Measurements from ENCODE around the gene ANKRD37. TPM values are rescaled to one million over a fixed set of nuclear protein-coding genes. Genes with fewer than 3 reads are reported as not detected.

Gene ANKRD37
- polyA plus RNA-seq, 1 experiment = 13.2 TPM

DNA sequence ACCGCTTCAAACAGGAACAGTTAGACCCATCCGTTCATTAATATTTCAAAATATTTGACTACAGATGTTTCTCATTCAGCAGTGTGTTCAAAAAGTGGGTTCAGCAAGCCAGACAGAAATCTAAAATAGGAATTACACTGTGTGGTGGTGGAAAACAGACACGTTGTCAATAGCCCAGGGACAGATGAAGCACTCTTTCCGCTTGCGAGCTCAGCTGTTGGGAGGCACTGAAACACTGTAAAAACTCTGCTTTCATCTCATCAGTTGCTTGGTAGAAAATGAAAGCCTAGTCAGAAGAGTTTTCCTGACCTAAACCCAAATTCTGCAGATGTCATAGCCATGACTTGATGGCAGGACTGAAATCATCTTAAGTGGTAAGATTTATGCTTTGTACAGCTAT lies 39.4 kb upstream of the ANKRD37 start:
- TF ChIP-seq, protein P1, sequence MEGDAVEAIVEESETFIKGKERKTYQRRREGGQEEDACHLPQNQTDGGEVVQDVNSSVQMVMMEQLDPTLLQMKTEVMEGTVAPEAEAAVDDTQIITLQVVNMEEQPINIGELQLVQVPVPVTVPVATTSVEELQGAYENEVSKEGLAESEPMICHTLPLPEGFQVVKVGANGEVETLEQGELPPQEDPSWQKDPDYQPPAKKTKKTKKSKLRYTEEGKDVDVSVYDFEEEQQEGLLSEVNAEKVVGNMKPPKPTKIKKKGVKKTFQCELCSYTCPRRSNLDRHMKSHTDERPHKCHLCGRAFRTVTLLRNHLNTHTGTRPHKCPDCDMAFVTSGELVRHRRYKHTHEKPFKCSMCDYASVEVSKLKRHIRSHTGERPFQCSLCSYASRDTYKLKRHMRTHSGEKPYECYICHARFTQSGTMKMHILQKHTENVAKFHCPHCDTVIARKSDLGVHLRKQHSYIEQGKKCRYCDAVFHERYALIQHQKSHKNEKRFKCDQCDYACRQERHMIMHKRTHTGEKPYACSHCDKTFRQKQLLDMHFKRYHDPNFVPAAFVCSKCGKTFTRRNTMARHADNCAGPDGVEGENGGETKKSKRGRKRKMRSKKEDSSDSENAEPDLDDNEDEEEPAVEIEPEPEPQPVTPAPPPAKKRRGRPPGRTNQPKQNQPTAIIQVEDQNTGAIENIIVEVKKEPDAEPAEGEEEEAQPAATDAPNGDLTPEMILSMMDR (IDR thresholded peaks at IDR 0.05; ENCODE audit: insufficient read depth, low read depth, low read length) = no peak
- POLR2A ChIA-PET = no interaction called here
- DNase-seq (ENCODE audit: low read depth) = peak; percentile 31

DNA sequence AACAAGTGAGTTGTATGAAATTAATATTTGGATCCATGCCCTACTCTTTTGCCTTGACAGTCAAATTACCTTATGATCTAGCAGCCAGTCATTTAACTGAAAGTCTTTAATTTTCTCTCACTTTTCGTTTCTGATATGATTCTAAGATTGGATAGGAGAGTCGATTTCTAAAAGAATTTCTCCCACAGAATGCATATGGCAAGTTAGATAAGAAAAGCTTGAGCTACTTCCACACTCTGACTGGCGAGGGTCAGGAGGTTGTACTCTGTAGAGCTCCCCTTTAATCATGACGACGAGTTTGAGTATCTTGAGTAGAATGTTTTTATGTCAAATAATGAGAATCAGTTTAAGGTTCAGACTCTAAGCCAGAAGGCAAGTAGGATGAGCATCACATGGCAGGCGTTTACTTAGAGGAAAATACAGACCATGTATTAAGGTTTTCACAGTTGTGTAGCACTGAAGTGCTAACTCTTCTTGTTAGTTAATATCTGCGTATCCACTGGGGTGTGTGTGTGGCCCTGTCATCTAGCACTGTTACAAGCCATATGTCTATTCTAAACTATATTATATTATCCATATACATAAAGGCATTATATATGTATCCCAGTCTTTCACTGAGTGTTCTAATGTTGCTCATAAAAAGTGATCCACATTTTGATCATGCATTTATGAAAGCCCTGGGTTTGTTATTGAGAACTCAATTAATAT lies 38.8 kb upstream of the ANKRD37 start:
- Histone ChIP-seq H3K4me3 (ENCODE audit: low read depth, low read length) (no peak overlapping the region), H3K36me3 (ENCODE audit: control insufficient read depth, insufficient read depth, low read length) (peaks cover 2% of the 10 kb centered on the region; the same call in 1 of the 2 replicates), H3K27me3 (ENCODE audit: control insufficient read depth, insufficient read depth, low read length) (no peaks in the 10 kb centered on the region)
- ChIA-PET POLR2A (interaction anchor here (0.7 kb wide), 1 partner anchor 21 kb away, joined by 3 read pairs; no protein-coding TSS in a partner anchor), CTCF (no interaction called here)
- DNase-seq (ENCODE audit: low read depth) = no peak
- TF ChIP-seq, protein P1 (IDR thresholded peaks at IDR 0.05; ENCODE audit: insufficient read depth, low read depth, low read length) = no peak

More for the DNA sequence above, 39.4 kb upstream of the ANKRD37 start:
- H3K27me3 ChIP-seq (ENCODE audit: control insufficient read depth, insufficient read depth, low read length) = no peaks in the 10 kb centered on the region
- CTCF ChIA-PET = no interaction called here
- no peak overlapping the region for H3K4me3 ChIP-seq (ENCODE audit: low read depth, low read length)
- peaks cover 2% of the 10 kb centered on the region; the same call in 1 of the 2 replicates for H3K36me3 ChIP-seq (ENCODE audit: control insufficient read depth, insufficient read depth, low read length)

- Histone ChIP-seq H3K4me3 (ENCODE audit: low read depth, low read length) (no peak overlapping the region), H3K36me3 (ENCODE audit: control insufficient read depth, insufficient read depth, low read length) (peaks cover 2% of the 10 kb centered on the region; the same call in 1 of the 2 replicates), H3K27me3 (ENCODE audit: control insufficient read depth, insufficient read depth, low read length) (no peaks in the 10 kb centered on the region)
- DNase-seq (ENCODE audit: low read depth) = peak; percentile 34
- TF ChIP-seq, protein P1 (IDR thresholded peaks at IDR 0.05; ENCODE audit: insufficient read depth, low read depth, low read length) = no peak
- ChIA-PET POLR2A (no interaction called here), CTCF (no interaction called here)
Observed at GRCh38 chr4:185358514-185358913, 38.1 kb upstream of the ANKRD37 start.

GRCh38 chr4:185358959-185359358 lies 37.7 kb upstream of the ANKRD37 start:
- DNase-seq (ENCODE audit: low read depth) = peak; percentile 19
- Histone ChIP-seq H3K27me3 (ENCODE audit: control insufficient read depth, insufficient read depth, low read length) (no peaks in the 10 kb centered on the region), H3K4me3 (ENCODE audit: low read depth, low read length) (no peak overlapping the region), H3K36me3 (ENCODE audit: control insufficient read depth, insufficient read depth, low read length) (peaks cover 1% of the 10 kb centered on the region; the same call in 1 of the 2 replicates)
- ChIA-PET CTCF (no interaction called here), POLR2A (no interaction called here)
- TF ChIP-seq, protein P1 (IDR thresholded peaks at IDR 0.05; ENCODE audit: insufficient read depth, low read depth, low read length) = no peak

GRCh38 chr4:185359767-185360446 lies 36.7 kb upstream of the ANKRD37 start:
- TF ChIP-seq, protein P1 (IDR thresholded peaks at IDR 0.05; ENCODE audit: insufficient read depth, low read depth, low read length) = no peak
- ChIA-PET CTCF (no interaction called here), POLR2A (no interaction called here)
- H3K36me3 ChIP-seq (ENCODE audit: control insufficient read depth, insufficient read depth, low read length) = no peaks in the 10 kb centered on the region
- no peak overlapping the region for H3K4me3 ChIP-seq (ENCODE audit: low read depth, low read length)
- no peak for DNase-seq (ENCODE audit: low read depth)
- no peaks in the 10 kb centered on the region for H3K27me3 ChIP-seq (ENCODE audit: control insufficient read depth, insufficient read depth, low read length)
